Posterior cingulate gyrus (tissue), 11 donors: ENCODE data around the gene C4BPA.

Experiments used
- DNase-seq, 10 donors: peaks; one replicate each; pipeline versions ENCODE4 v3.0.0 to v3.0.0-alpha.2; 2020 to 2021; ENCODE audit warnings: mixed read lengths in 3 of 10
- intact Hi-C: fragments of 100-400 bp; cut with DNase I; formaldehyde crosslinking; loops from one replicate; pipeline ENCODE4 v1.15.1; 2023

Gene C4BPA

GRCh38 chr1:207102659-207103058 lies 1.4 kb upstream of the C4BPA start:
- no peak for DNase-seq
- intact Hi-C loops: no loop called here

GRCh38 chr1:207109004-207109403 lies 5.0 kb downstream of the C4BPA start:
- intact Hi-C loops: no loop called here
- no peak for DNase-seq

DNA sequence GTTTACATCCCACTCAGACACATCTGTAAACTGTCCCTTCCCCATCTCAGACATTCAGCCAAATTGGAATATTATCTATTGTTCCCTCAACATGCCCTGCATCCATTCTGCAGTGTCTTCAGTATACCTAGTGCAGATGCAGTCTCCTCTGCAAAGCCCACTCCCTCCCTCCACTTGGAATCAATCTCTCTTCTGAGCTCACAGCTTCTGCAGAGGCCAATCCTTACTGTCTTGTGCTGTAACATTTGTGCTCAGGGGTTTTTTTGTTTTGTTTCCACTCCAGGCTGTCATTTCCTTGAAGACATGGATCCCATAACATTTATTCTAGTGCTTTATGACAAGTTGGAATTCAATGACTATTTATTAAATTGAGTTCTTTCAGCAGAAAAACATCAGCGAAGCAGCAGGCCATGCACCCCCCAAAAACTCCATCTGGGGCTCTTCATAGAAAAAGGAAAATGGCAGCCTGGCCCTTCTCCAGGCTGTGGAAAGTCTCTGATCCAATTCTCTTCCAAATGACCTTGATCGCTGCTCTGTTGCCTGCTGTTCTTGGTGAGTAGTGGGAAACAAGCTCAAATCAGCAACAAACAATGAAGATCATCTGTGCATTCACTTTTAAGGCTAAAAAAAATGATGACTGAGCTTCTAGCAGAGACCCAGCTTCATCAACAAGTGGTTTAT lies 8.7 kb downstream of the C4BPA start:
- DNase-seq: no peak
- intact Hi-C loops: no loop called here

- no peak for DNase-seq
- intact Hi-C loops: no loop called here
Measured at GRCh38 chr1:207115269-207115668, 11.2 kb downstream of the C4BPA start.

GRCh38 chr1:207124389-207124788 lies 20.4 kb downstream of the C4BPA start:
- no peak for DNase-seq
- intact Hi-C loops: no loop called here

GRCh38 chr1:207128336-207128921 lies 24.4 kb downstream of the C4BPA start:
- DNase-seq: no peak
- intact Hi-C loops: no loop called here

GRCh38 chr1:207129053-207129452 lies 25.0 kb downstream of the C4BPA start:
- intact Hi-C loops: no loop called here
- DNase-seq: no peak

DNA sequence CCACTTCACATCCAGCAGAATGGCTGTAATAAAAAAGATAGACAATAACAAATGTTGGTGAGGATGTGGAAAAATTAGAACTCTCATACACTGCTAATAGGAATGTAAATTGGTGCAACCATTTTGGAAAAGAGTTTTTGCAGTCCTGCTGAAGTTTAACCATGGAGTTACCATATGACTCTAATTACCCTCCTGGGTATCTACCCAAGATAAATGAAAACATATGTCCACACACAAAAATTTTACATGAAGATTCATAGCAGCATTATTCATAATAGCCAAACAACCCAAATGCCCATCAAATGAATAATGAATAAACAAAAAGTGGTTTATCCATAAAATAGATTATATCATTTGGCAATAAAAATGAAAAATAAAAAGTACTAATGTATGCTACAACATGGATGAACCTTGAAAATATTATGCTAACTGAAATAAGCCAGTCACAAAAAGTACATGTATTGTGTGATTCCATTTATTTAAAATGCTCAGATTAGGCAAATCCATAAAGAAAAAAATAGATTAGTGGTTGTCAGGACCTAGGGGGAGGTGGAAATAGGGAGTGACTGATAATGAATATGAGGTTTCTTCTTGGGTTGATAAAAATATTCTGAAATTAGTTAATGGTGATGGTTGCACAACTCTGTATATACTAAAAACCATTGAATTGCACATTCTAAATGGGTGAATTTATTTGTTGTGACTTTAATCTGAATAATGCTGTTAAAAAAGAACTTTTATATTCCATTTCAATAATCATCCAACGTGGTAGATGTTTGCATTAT lies 26.4 kb downstream of the C4BPA start:
- intact Hi-C loops: no loop called here
- no peak for DNase-seq

GRCh38 chr1:207131163-207131562 lies 27.1 kb downstream of the C4BPA start:
- intact Hi-C loops: no loop called here

DNA sequence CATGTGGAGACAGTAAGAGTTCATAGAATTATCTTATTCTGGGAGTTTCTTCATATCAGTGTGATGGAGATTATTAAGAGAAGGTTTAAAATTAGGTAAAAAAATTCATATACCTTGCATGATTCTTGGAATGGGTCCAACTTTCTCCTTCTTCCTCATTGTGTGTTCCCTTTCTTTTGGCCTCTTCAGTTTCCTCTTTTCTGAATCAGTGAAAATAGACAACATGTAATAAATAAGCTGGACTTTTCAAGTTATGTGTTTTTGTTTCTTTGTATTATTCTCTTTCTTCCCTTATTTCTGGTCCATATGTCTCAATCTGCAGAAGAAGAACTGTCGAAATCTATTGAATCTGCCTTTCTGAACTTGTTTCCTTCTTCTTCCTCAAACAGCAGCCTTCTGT lies 30.5 kb downstream of the C4BPA start:
- no peak for DNase-seq
- intact Hi-C loops: no loop called here

More at GRCh38 chr1:207131163-207131562, 27.1 kb downstream of the C4BPA start:
- DNase-seq: no peak

GRCh38 chr1:207139616-207140015 lies 35.6 kb downstream of the C4BPA start:
- intact Hi-C loops: no loop called here
- no peak for DNase-seq

GRCh38 chr1:207140536-207140935 lies 36.5 kb downstream of the C4BPA start:
- intact Hi-C loops: no loop called here
- DNase-seq: no peak

DNA sequence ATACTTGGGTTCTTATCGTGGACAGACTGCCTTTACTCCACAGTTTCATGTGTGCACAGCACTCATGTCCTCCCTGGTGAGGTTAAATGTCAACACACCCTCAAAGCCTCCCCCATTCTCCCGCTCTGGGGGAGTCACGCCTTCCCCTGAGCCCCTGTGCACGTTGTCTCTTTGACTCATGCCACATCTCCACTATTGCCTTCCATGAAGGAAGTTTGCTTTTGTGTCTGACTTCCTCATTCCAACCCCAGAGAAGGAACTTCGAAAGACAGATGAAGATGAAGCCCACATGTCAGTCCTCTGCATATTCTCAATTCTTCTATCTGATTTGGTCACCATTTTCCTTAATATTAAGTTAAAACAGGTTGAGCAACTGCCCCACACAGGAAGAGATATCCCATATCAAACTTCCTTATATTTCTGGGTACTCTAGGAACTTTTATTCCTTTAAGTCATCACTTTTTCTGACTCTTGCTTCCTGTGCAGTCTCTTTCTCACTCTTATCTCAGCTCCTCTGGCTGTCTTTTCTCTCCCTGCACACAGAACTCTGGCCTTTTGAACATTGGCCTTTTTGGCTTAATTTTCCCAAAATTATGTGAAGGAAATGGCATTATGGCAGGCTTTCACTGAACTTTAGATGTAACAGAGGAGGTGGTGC lies 41.5 kb downstream of the C4BPA start:
- intact Hi-C loops: no loop called here
- DNase-seq: no peak

DNA sequence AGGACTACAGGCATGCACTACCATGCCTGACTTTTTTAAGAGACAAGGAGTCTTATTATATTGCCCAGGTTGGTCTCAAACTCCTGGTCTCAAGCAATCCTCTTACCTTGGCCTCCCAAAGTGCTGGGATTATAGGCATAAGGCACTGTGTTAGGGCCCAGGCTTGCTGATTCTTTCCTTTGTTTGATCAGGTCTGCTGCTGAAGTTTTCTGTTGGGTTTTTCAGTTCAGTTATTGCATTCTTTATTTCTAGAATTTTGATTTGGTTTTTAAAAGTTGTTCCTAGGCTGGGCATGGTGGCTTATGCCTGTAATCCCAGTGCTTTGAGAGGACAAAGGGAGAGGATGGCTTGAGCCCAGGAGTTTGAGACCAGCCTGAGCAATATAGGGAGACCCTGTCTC lies 47.9 kb downstream of the C4BPA start:
- DNase-seq: no peak
- intact Hi-C loops: no loop called here

DNA sequence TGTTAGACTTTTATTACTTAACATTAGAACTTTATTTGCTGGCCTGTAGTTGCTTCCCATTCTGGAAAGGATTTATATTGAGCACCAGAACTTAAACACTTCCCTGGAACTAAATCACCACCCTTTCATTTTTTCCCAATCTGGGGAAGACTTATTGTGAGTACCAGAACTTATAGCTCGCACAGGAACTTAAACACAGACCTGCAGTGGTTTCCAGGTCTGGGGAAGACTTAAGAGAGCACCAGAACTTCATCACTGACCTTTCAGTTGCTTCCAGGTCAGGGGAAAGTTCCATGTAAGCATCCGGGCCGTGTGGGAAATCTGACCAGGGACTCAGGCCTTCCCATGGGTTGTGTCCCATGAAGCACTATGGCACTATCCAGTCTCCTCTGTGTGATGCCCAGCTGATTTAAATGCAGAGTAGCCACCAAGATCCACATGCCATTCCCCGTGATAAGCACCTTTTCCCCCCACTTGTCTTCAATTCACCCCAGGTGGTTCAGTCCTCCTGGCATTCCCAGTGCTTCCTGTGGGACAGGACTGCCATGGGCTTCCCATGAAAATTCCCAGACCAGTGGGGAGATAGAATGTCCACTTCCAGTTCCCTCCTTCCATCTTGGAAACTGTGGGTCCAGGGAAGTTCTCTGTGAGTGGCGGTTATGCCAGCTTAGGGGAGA lies 48.9 kb downstream of the C4BPA start:
- no peak for DNase-seq
- intact Hi-C loops: no loop called here

- DNase-seq: no peak
- intact Hi-C loops: no loop called here
Measured at GRCh38 chr1:207155028-207155427, 51.0 kb downstream of the C4BPA start.

GRCh38 chr1:207156095-207156494 lies 52.1 kb downstream of the C4BPA start:
- intact Hi-C loops: no loop called here
- DNase-seq: no peak

- intact Hi-C loops: no loop called here
- no peak for DNase-seq
Measured at GRCh38 chr1:207156826-207157225, 52.8 kb downstream of the C4BPA start.

DNA sequence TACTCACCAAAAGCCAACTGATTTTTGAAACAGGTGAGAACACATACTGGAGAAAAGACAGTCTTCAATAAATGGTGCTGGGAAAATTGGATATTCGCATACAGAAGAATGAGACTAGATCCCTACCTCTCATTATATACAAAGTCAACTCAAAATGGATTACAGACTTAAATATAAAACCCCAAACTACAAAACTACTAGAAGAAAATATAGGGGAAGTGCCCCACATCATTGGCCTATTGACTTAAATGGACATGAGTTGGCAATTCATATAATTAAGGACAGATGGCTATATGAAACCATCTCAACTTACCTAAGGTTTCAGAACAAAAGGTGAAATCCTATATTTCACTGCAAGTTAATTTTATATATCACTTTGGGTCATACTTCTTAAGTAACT lies 60.1 kb downstream of the C4BPA start:
- intact Hi-C loops: no loop called here
- no peak for DNase-seq

GRCh38 chr1:207172321-207172720 lies 68.3 kb downstream of the C4BPA start:
- DNase-seq: no peak
- intact Hi-C loops: no loop called here

GRCh38 chr1:207172885-207173284 lies 68.9 kb downstream of the C4BPA start:
- intact Hi-C loops: no loop called here
- DNase-seq: no peak
